ENCODE measurements around the gene MVB12B.

GRCh38 chr9:126436545-126437267 lies 110.1 kb downstream of the MVB12B start:
- no peak for TF ChIP-seq CTCF (IDR thresholded peaks at IDR 0.05)
- TF ChIP-seq POLR2A (IDR thresholded peaks at IDR 0.05) = no peak

All from testis (tissue), 2 donors.